Ovary (tissue), 9 donors: Measurements from ENCODE around the gene OR10H1. TPM values are rescaled to one million over a fixed set of nuclear protein-coding genes. Genes with fewer than 3 reads are reported as not detected.

Experiments
- DNase-seq, 5 donors: peaks; one replicate each; pipeline ENCODE4 v3.0.0-alpha.2; 2019 to 2020
- H3K27ac ChIP-seq, 2 donors: fragments of 200-600 bp; one replicate each; pipeline versions ENCODE4 v1.5.1 to v1.8.0; 2019 to 2022
- H3K27me3 ChIP-seq: fragments of 200-600 bp; one replicate; pipeline ENCODE4 v1.8.0; 2022
- H3K36me3 ChIP-seq: fragments of 200-600 bp; sonication (generic); one replicate; pipeline ENCODE4 v1.5.1; 2019
- H3K4me1 ChIP-seq: one replicate; pipeline ENCODE4 v1.8.1; 2013; ENCODE audit warnings: mild to moderate bottlenecking, moderate library complexity; ENCODE audit not compliant: insufficient read depth
- H3K4me3 ChIP-seq: fragments of 200-600 bp; sonication (generic); one replicate; pipeline ENCODE4 v1.5.1; 2017
- H3K9me3 ChIP-seq, 2 donors: fragments of 200-600 bp in 1 of 2; sonication (generic) in 1 of 2; one replicate each; pipeline versions ENCODE4 v1.5.1 to v1.8.1; 2013 to 2019; ENCODE audit warnings: mild to moderate bottlenecking in 1 of 2, moderate library complexity in 1 of 2
- CTCF ChIP-seq, 3 donors: fragments of 450-650 bp in 2 of 3; fragments of 200-600 bp in 1 of 3; IDR thresholded peaks; one replicate each; pipeline versions ENCODE4 v1.5.1 to v1.8.0; 2016 to 2022; ENCODE audit warnings: antibody characterized with exemption in 3 of 3, mild to moderate bottlenecking in 1 of 3
- EP300 ChIP-seq: sonication (generic); formaldehyde crosslinking; IDR thresholded peaks from one replicate; pipeline ENCODE4 v1.6.1; 2017; ENCODE audit warnings: antibody characterized with exemption
- POLR2A ChIP-seq: fragments of 450-650 bp; IDR thresholded peaks from one replicate; pipeline ENCODE4 v1.6.1; 2017; ENCODE audit warnings: antibody characterized with exemption, mild to moderate bottlenecking, moderate library complexity
- WGBS, 3 donors: extraction: QIAGEN DNeasy Blood & Tissue Kit in 1 of 3; methylation state at CpG; one replicate each; pipeline versions ENCODE4 v1.1.5 to v1.1.7; 2013 to 2017; 5-methylcytosine and 5-hydroxymethylcytosine counted together
- intact Hi-C, 4 donors: fragments of 100-400 bp; cut with DNase I; formaldehyde crosslinking; loops; one replicate each; pipeline versions ENCODE4 v1.11.0 to v1.15.1; 2022 to 2023
- polyA plus RNA-seq, 2 donors: library from polyadenylated mRNA; stranded (reverse); fragments of 200-250 nt in 1 of 2; fragments of 350-450 nt in 1 of 2; fragmentation: Illumina TruSeq in 1 of 2; extraction: RNeasy Lipid Tissue Mini Kit (QIAGEN cat#74804) in 1 of 2; gene quantifications; one replicate each; pipeline ENCODE4 v1.2.3, GENCODE V29; 2013 to 2014
- total RNA-seq, 7 donors: library from RNA; depleted of rRNA in 2 of 7; stranded (reverse); fragments of >200 nt in 2 of 7; fragmentation: NEBNext Ultra II Directional in 3 of 7; extraction: Animal tissue kit (Norgen Biotek cat#: 25700) in 3 of 7; gene quantifications; one replicate each; pipeline versions ENCODE4 v1.1.0 to v1.2.4, GENCODE V29; 2016 to 2023
- donor health status: DM: no; HTN: no; CAD: no; lungs with moderate emphysema.
- donor health status: DM: no; HTN: no; CAD: no.
- donor health status: Bipolar disorder and iron deficiency.
- donor health status: DM: yes; HTN: yes; CAD: no.
- donor health status: DM: no; HTN: no; CAD: no.
- donor health status: DM: yes; HTN: yes; CAD: no.

The OR10H1 gene
- total and polyA plus RNA-seq, 9 donors, result not detected

- DNase-seq, result no peak
- H3K27ac ChIP-seq, result no peak overlapping the region
- intact Hi-C loops, result no loop called here
- no peak overlapping the region for H3K4me3 ChIP-seq
- H3K27me3 ChIP-seq, result no peaks in the 10 kb centered on the region
- TF ChIP-seq CTCF (IDR thresholded peaks at IDR 0.05) (no peak), EP300 (no peak), POLR2A (no peak)
- 83 to 86% (median 86%) methylated on average over 8 of the region's 8 CpGs for WGBS, 3 donors
- H3K36me3 ChIP-seq, result no peaks in the 10 kb centered on the region
- H3K4me1 ChIP-seq, result no peaks in the 10 kb centered on the region
- H3K9me3 ChIP-seq, result no peaks in the 10 kb centered on the region
Measured at GRCh38 chr19:15820646-15821045, 5.2 kb upstream of the OR10H1 start.

- no peaks in the 10 kb centered on the region for H3K36me3 ChIP-seq
- intact Hi-C loops, result no loop called here
- WGBS, 3 donors, result 41 to 52% (median 44%) methylated on average over 7 of the region's 7 CpGs
- H3K4me1 ChIP-seq, result no peaks in the 10 kb centered on the region
- no peaks in the 10 kb centered on the region for H3K9me3 ChIP-seq
- DNase-seq, result no peak
- no peaks in the 10 kb centered on the region for H3K27me3 ChIP-seq
- TF ChIP-seq CTCF (IDR thresholded peaks at IDR 0.05) (no peak), EP300 (no peak), POLR2A (no peak)
- no peak overlapping the region for H3K4me3 ChIP-seq
- no peak overlapping the region for H3K27ac ChIP-seq
Measured at GRCh38 chr19:15813916-15814315, 1.5 kb downstream of the OR10H1 start.

GRCh38 chr19:15812060-15812722, 3.3 kb downstream of the OR10H1 start:
- no peaks in the 10 kb centered on the region for H3K27me3 ChIP-seq
- WGBS, 3 donors, result 9 to 31% (median 11%) methylated on average over 6 of the region's 6 CpGs

GRCh38 chr19:15811476-15811875, 4.0 kb downstream of the OR10H1 start:
- WGBS, 3 donors, result 51 to 77% (median 61%) methylated on average over 4 of the region's 4 CpGs
- no peak overlapping the region for H3K27ac ChIP-seq
- no peak for DNase-seq
- no peaks in the 10 kb centered on the region for H3K9me3 ChIP-seq
- H3K4me1 ChIP-seq, result no peaks in the 10 kb centered on the region
- no peak overlapping the region for H3K4me3 ChIP-seq
- no peaks in the 10 kb centered on the region for H3K36me3 ChIP-seq
- TF ChIP-seq POLR2A, result no peak
- no peak for TF ChIP-seq EP300
- no peak for TF ChIP-seq CTCF (IDR thresholded peaks at IDR 0.05)
- H3K27me3 ChIP-seq, result no peaks in the 10 kb centered on the region
- intact Hi-C loops, result no loop called here

More at GRCh38 chr19:15812060-15812722, 3.3 kb downstream of the OR10H1 start:
- no peak overlapping the region for H3K4me3 ChIP-seq
- H3K4me1 ChIP-seq, result no peaks in the 10 kb centered on the region
- TF ChIP-seq EP300 (no peak), POLR2A (no peak), CTCF (IDR thresholded peaks at IDR 0.05) (no peak)
- intact Hi-C loops, result no loop called here
- no peak for DNase-seq
- no peaks in the 10 kb centered on the region for H3K9me3 ChIP-seq
- no peak overlapping the region for H3K27ac ChIP-seq
- H3K36me3 ChIP-seq, result no peaks in the 10 kb centered on the region
